NCI-H524 treated with DMSO at 0.1 percent for 48 hours (cell line): ENCODE data around the gene TMEM151B.
"Not testable (repeated sequence)": the region's sequence is repeated elsewhere in the genome, so short reads cannot be mapped to it uniquely, and the experiment has no call there.

Experiments used
- DNase-seq: peaks from one replicate; lab custom pipeline; 2025; lab: John Stamatoyannopoulos, UW

Gene TMEM151B

DNA sequence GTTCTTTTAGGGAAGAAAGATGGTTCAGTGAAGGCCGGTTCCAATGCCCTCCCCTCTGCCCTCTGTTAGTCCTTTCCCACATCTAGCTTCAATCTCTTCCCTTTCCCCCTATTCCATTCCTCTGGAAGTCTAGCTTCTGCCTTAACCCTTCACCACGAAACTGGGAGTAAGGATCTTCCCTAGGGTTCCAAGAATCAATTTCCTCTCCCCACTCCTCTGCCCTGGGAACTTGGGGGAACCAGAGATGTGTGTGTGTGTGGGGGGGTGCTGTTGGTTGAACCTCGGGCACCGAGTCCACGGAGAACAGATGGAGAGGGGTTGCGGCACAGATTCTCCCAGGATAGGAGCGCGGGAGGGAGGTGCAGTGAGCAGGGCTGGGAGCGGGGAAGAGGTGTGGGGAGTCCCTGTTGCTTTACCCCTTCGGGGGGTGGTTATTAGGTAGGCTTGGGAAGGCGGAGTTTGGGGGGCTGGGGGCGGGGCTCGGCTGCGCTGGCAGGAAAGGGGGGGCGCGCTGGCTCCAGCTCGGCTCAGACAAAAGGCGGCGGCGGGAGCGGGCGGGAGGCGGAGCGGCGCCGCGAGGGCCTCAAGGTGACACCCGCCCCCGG is at the start of gene TMEM151B:
Gene TMEM151B (plus strand): TSS at position 530 of the 605 bp plus-strand sequence. CDS start 293 bp downstream, outside the sequence.
- no peak for DNase-seq

- DNase-seq: no peak
These were observed 49.3 kb upstream of the TMEM151B start for GRCh38 chr6:44220913-44221290.

GRCh38 chr6:44221291-44221960 is 48.8 kb upstream of the TMEM151B start:
- DNase-seq: no peak

GRCh38 chr6:44221961-44222335 is 48.3 kb upstream of the TMEM151B start:
- no peak for DNase-seq

GRCh38 chr6:44222486-44223318 is 47.5 kb upstream of the TMEM151B start:
- DNase-seq: no peak

DNA sequence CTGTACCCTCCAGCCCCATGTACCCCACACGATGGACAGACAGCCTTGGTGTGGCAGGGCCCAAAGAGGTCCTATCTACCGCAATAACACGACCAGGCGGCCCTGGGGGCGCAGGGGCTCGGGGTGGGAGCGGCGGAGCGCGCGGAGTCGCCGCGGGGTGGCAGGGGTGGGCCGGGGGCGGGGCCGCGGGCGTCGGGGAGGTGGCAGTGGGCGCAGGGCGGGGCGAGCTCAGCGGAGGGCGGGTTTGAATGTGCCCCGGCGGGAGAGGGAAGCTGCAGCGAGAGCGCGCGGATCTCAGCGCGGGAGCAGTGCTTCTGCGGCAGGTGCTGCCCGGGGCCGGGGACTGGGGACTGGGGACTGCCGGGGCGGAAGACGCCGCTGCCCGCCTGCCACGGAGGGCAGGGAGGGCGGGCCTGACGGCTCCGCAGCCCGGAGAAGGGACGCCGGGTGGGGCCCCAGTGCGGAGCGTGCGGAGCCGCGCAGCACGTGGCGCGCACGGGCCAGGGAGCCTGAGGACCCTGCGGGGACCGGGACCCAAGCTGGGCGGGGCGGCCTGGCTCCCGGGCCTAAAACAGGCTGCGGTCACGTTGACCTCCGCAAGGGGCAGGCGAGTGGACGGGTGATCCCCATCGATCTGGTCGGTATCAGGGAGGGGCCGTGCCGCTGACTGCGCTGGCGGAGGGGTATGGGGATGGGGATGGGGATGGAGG is 46.8 kb upstream of the TMEM151B start, which contains the start of gene SLC29A1:
Gene SLC29A1 (plus strand): TSS at position 277 of the 710 bp plus-strand sequence. CDS start 3,719 bp downstream, outside the sequence.
- no peak for DNase-seq

DNA sequence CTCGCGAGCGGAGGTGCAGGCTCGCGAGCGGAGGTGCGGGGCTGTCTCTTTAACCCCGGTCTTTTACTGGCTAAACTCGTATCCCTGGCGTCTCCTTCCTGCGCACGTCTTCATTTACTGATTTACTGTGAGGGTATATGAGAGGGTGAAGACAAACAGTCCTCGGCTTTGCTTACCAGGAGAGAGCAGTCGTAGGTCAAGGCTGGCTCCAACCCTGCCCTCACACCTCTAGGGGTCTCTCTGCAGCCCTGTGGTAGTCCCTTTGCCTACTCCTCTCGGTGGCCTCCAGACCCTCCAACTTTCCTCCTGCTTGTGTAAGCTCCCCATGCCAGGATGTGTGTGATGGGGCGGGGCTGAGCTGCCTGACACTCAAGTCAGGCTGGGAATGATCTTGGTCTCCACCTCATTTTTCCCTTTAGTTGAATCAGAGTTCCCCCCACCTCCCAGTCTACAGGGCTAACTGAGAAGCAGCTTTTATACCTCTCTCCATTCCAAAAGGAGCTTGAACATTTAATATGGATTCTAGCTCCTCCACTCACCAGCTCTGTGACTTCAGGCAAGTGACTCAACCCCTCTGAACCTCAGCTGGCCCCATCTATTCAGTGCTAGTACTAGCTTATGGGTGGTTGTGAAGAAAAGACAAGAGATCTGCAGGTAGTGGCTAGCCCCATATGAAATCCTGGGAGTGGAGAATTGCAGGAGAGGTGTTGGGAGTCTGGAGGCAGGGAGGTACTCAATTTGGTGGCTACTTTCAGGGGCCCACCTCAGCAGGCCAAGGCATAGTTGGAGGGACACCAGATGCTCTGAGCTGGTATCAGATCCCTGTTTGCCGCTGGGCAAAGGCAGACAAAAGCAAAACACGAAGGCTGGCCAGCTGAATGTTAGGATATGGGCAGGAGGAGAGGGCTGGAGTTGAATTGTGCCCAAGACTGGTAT is 46.0 kb upstream of the TMEM151B start:
- no peak for DNase-seq

DNA sequence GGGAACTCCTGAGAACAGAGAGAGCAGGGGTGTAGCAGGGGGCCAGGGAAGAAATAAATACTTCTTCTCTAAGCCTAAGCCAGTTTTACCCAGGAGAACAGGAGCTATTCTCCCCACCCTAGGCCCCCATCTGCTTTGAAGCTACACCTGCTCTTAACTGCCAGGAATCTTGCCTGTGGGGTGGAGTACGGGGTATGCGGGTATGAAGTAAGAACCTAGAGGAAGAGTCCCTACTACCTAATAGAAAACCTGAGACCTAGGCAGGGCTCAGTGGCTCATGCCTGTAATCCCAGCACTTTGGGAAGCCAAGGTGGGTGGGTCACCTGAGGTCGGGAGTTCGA is 45.3 kb upstream of the TMEM151B start:
- DNase-seq: no peak

- no peak for DNase-seq
These were observed 44.5 kb upstream of the TMEM151B start for GRCh38 chr6:44225579-44226325.

DNA sequence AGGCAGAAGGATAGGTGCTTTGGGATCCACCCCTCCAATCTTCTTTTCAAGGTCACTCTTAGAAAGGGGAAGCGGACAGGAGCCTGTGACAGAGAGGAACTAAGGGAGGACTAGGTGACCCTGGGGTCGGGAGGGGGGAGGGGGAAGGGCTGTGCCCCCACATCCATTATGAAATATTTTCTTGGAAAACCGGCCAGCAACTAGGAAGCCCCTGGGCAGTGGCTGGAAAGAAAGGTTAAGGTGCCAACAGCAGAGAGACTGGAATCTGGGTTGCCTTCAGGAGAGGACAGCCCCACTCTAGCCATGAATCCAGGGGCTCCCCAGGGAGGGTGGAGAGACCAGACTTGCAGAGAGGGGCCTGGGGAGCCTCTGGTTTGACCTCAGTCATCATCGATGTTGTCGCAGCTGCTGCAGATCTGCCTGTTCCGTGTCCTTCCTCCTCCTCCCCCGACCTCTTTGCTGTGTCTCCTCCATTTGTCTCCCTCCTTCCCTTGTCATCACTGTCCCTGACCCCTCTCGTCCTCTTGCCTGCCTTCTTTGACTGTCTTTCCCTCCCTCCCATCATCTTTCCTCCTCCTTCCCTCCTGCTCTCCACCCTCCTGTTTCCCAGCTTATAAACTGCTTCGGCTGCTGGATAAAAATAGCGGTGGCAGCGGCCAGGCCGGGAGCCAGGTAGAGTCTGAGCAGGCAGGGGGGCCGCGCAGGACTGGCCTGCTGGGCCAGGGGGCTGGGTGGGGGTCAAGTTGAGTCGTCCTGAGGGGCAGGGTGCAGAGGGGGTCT is 43.7 kb upstream of the TMEM151B start:
- DNase-seq: no peak

DNA sequence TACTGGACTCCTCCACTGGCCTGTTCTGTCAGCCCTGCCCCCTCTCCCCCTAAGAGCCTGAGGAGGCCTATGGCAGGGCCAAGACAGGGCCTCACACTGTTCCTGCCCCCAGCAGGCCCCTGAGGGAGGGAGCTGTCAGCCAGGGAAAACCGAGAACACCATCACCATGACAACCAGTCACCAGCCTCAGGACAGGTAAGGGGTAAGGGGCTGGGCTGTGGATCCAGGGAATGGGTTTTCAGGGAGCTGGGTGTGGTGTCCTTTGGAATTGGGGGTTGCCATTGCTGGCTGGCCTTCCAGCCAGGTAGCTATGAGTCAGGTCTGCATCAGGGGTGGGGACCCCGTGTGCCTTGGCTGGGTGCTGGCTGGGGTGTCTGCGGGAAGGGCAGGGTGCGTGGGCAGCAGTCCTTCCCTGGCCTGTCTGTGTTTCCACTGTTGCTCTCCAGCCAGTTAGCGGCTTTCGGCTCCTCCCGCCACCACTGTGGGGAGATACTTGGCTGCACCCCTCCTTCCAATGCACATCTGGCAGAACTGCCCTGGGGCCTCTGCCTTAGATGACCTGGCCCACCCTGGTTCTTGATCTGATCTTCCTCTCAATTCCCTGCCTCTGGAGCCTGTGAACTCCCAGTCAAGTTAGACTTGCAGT is 43.0 kb upstream of the TMEM151B start:
- no peak for DNase-seq

DNA sequence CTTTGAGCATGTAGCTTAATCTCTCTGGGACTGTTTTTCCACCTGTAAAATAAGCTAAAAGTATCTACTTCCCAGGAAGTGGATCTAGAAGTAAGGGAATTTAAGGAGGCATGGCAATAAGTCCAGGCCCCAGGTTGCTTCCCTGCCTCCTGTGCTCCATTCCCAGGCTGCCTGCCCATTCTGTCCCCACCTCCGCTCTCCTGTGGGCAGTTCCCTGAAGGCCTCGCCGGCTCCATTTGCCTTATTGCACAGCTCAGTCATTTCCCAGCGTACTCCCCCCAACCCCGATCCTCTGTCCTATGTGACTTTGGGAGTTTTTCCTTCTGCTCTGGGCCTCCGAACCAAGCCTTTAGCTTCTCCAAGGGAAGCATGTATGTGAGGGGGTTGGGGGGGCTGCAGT is 42.2 kb upstream of the TMEM151B start:
- no peak for DNase-seq

- DNase-seq: no peak
These were observed 41.8 kb upstream of the TMEM151B start for GRCh38 chr6:44228433-44228832.

GRCh38 chr6:44228836-44229235 is 41.4 kb upstream of the TMEM151B start:
- no peak for DNase-seq

- DNase-seq: no peak
These were observed 40.7 kb upstream of the TMEM151B start for GRCh38 chr6:44229376-44230033.

DNA sequence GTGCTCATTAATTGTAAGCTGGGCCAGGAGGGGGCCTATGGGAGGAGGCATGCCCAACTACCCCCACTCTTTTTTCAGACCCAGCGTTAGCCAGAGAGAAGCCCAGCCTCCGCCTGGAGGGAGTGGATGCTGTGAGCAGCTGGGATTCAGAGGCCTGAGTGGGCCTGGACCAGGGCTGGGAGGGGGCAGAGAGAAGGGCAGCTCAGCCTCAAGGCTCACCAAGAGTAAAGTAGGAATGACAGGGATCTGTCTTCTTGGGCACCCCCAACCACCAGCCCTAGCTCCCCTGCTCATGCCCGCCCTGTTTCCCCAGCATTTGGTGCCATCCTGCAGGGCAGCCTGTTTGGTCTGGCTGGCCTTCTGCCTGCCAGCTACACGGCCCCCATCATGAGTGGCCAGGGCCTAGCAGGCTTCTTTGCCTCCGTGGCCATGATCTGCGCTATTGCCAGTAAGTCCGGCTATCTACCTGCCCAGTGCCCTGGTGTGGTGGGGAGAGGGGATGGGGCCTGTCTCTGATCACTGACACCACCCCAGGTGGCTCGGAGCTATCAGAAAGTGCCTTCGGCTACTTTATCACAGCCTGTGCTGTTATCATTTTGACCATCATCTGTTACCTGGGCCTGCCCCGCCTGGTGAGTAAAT is 40.1 kb upstream of the TMEM151B start:
- no peak for DNase-seq

DNA sequence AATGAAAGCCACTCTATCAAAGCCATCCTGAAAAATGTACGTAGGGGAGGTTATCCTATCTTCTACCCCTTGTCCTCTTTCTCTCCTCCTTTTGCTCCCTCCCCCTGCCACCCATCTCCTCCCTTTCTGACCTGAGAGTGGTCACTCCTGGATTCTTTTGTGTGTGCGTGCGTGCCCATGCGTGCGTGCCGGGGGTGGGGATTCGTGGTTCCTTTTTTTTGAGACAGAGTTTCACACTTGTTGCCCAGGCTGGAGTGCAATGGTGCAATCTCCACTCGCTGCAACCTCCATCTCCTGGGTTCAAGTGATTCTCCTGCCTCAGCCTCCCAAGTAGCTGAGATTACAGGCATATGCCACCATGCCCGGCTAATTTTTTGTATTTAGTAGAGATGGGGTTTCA is 38.8 kb upstream of the TMEM151B start:
- DNase-seq: not testable (repeated sequence)
